GM18519 (cell line): Measurements from ENCODE around the gene USP27X.

ENCODE experiments used
- ATAC-seq: cut with Tn5 transposase; IDR thresholded peaks from one replicate; pipeline ENCODE4 v1.9.1; 2021; ENCODE audit warnings: mild to moderate bottlenecking, moderate library complexity; ENCODE audit not compliant: unreplicated experiment, low FRiP score

The USP27X gene

GRCh38 chrX:49880668-49881067, 1.4 kb downstream of the USP27X start:
- no peak for ATAC-seq

- ATAC-seq: peak; percentile 62
Measured at GRCh38 chrX:49884290-49884862, 5.1 kb downstream of the USP27X start.

DNA sequence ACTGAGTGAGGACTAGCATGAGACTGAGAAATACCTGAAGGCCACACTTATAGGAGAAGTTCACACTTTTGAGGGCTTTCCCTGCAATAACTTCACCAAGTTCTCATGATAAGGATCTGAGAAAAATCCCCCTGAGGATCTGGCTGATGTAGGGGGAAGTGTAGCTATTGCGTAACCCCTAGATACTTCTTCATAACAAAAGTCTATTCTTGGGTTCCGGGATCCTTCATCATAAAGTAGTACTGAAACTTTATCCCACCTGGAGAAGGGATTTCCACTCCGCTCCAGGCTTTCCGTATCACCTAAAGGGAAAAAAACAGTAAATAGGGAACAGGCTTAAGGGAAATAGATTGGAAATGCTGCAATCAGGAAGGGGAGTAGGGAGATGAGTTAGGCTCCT, 13.3 kb downstream of the USP27X start:
- no peak for ATAC-seq

- ATAC-seq: no peak
Measured at GRCh38 chrX:49896951-49897350, 17.7 kb downstream of the USP27X start.

GRCh38 chrX:49901048-49901447, 21.8 kb downstream of the USP27X start:
- no peak for ATAC-seq

- ATAC-seq: no peak
Measured at GRCh38 chrX:49910344-49910743, 31.1 kb downstream of the USP27X start.

DNA sequence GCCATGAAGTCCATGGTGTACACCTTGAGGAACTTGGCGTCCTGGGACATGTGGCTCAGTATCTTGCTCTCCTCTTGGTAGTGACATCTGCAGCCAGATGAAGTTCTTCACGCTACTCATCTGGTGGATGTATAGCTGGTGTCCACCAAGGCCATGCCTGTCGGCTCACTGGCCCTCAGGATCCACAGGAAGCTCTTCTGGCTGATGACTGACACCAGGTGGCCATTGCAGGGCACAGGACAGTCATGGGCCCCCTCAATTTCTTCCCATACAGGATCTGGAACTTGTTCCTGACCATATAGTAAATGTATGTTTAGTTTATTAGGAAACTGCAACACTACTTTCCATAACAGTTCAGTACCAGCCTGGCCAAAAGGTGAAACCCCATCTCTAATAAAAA, 32.8 kb downstream of the USP27X start:
- ATAC-seq: no peak

DNA sequence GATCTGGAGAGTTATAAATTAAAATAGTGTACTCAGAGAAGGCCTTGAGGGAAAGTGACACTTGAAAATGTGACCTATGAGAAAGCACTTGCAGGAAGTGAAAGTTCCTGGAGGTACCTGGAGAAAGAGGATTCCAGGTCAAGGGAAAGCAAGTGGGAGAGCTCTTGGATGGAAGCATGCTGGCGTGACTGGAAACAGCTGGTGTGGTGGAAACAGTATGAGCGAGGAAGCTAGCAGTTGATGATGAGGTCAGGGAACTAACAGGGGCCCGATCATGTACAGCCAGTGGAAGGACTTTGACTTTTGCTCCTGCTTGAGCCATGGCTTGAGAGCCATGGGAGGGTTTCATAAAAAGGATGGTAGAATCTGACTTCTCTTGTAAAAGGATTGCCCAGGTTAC, 33.6 kb downstream of the USP27X start:
- no peak for ATAC-seq

DNA sequence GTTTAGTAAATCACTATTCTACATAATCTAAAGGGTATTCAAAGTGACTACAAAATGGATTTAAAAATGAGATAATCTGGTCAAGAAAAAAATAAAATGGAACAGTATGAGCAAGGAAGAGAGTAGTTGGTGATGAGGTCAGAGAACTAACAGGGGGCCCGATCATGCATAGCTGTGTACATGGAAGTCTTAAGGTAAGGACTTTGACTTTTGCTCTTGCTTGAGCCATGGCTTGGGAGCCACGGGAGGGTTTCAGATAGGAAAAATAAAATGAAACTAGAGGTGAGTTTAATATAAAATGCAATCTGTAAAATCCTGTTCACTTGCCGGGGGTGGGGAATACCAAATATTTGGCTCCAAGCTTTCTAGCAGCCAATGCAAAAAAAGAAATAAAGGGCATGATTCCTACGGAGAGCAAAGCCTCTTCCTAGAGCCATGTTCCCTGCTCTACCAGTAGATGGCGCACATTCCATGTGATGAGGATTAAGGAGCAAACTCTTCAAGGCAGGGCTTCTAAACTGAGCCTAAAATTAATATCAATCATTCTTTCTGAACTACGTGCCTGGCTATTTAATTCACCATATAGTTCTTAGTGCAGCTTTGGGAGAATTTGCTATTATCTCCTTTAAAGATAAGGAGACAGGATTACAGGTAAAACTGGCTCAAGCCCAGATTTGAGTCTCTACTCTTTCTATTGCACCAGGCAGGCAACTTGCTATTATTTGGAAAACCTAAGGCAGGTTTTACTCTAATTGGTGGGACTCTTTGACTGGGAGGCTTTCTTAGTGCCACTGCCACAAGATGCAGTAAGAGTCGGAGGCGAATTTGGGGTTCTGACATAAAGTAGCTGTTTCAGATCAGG, 36.3 kb downstream of the USP27X start:
- no peak for ATAC-seq

GRCh38 chrX:49919617-49920016, 40.3 kb downstream of the USP27X start:
- ATAC-seq: no peak

DNA sequence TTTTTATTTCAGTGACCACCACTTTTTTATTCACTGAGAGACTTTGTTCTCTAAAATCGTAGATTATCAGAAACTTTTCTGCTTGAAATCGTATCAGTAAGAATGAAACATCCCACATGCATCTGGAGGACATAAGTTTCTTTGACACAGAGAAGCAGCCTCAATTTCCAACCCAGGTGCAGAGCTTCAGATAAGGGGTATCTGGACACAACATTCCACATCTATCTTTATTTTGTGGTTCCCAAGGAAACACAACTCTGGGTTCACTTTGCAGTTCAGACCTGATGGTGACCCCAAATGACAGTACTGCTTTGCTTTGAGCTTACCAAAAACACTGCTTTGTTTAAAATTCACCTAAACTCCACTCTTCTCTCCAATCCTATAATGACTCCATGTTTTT, 41.8 kb downstream of the USP27X start:
- no peak for ATAC-seq

GRCh38 chrX:49922291-49923241, 43.3 kb downstream of the USP27X start, which contains the start of gene CLCN5:
Gene CLCN5, plus strand, starts transcription at chrX:49922596. Its CDS starts 2,703 bp downstream, at chrX:49925299.
- ATAC-seq: peak; percentile 91

DNA sequence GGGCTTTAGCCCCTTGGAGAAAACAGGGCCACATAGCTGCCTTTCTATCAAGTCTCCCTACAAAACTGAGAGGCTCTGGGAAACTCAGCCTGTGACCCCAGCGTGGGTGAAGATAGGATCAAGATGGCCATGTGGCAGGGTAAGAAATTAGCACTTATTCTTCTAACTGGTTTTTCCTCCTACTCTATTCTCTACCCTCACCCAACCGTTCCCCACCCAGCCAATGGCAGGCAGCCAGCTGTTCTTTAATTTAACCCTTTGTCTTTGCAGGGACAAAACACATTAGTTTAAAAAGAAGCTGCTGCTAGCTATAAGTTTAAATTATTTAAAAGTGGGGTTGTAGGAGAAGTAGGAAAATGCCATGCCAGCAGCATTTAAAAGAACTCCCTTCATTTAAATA, 45.9 kb downstream of the USP27X start:
- ATAC-seq: no peak

DNA sequence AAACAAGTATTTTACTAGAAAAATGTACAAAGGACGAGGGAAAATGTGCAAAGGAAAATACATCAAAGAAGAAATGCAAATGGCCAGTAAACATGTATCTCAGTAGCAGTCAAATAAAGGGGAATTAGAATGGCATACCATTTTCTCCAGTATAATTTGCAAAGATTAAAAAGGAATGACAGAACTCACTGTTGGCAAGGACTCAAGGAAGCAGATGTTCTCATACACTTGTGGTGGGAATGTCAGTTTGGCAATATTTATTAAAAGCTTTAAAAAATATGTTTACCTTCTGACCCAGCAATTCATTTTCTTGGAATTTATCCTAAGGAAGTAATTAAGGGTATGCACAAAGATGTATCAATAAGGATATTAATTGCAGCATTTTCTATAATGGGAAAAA, 50.8 kb downstream of the USP27X start:
- no peak for ATAC-seq
